ENCODE results near the gene HS6ST3. TPM values are rescaled to one million over a fixed set of nuclear protein-coding genes. Genes with fewer than 3 reads are reported as not detected.
"Not testable (repeated sequence)": the region's sequence is repeated elsewhere in the genome, so short reads cannot be mapped to it uniquely, and the experiment has no call there.

HS6ST3 gene
- 0.05 TPM in 1 of 2 replicates, not detected in the other for total RNA-seq
- not detected for polyA plus RNA-seq (2012)

- peak; percentile 11 for DNase-seq (ENCODE audit: low read depth)
These were observed at the start of gene HS6ST3 for GRCh38 chr13:96089749-96090239. TSS of gene HS6ST3 (plus strand) at chr13:96090107.

GRCh38 chr13:96041326-96042110 lies 48.4 kb upstream of the HS6ST3 start:
- no peak for DNase-seq (ENCODE audit: low read depth)

- no peak for DNase-seq (ENCODE audit: low read depth)
These were observed 45.7 kb upstream of the HS6ST3 start for GRCh38 chr13:96044238-96044637.

- not testable (repeated sequence) for DNase-seq (ENCODE audit: low read depth)
These were observed 43.3 kb upstream of the HS6ST3 start for GRCh38 chr13:96046449-96047126.

- DNase-seq (ENCODE audit: low read depth), result not testable (repeated sequence)
These were observed 39.0 kb upstream of the HS6ST3 start for GRCh38 chr13:96050955-96051354.

- not testable (repeated sequence) for DNase-seq (ENCODE audit: low read depth)
These were observed 38.4 kb upstream of the HS6ST3 start for GRCh38 chr13:96051491-96051890.

- DNase-seq (ENCODE audit: low read depth), result not testable (repeated sequence)
These were observed 38.0 kb upstream of the HS6ST3 start for GRCh38 chr13:96051946-96052345.

- peak; percentile 31 for DNase-seq (ENCODE audit: low read depth)
These were observed 37.3 kb upstream of the HS6ST3 start for GRCh38 chr13:96052656-96053002.

GRCh38 chr13:96053003-96053703 lies 36.8 kb upstream of the HS6ST3 start, which contains the start of gene UGGT2:
TSS of gene UGGT2 (minus strand) at chr13:96053401. CDS start at chr13:96053312, 89 bp downstream.
- peak; percentile 95 for DNase-seq (ENCODE audit: low read depth)

- DNase-seq (ENCODE audit: low read depth), result no peak
These were observed 24.1 kb upstream of the HS6ST3 start for GRCh38 chr13:96065849-96066248.

GRCh38 chr13:96068729-96069128 lies 21.2 kb upstream of the HS6ST3 start:
- DNase-seq (ENCODE audit: low read depth), result no peak

- DNase-seq (ENCODE audit: low read depth), result no peak
These were observed 18.4 kb upstream of the HS6ST3 start for GRCh38 chr13:96071504-96071903.

- no peak for DNase-seq (ENCODE audit: low read depth)
These were observed 17.5 kb upstream of the HS6ST3 start for GRCh38 chr13:96072392-96072791.

GRCh38 chr13:96075953-96076543 lies 13.9 kb upstream of the HS6ST3 start:
- peak; percentile 45 for DNase-seq (ENCODE audit: low read depth)

- no peak for DNase-seq (ENCODE audit: low read depth)
These were observed 9.2 kb upstream of the HS6ST3 start for GRCh38 chr13:96080676-96081075.

GRCh38 chr13:96081888-96082287 lies 8.0 kb upstream of the HS6ST3 start:
- no peak for DNase-seq (ENCODE audit: low read depth)

- no peak for DNase-seq (ENCODE audit: low read depth)
These were observed 7.3 kb upstream of the HS6ST3 start for GRCh38 chr13:96082640-96083039.

GRCh38 chr13:96086736-96087135 lies 3.2 kb upstream of the HS6ST3 start:
- no peak for DNase-seq (ENCODE audit: low read depth)

- DNase-seq (ENCODE audit: low read depth), result no peak
These were observed 768 bp upstream of the HS6ST3 start for GRCh38 chr13:96089139-96089538.

- no peak for DNase-seq (ENCODE audit: low read depth)
These were observed 564 bp downstream of the HS6ST3 start for GRCh38 chr13:96090240-96091101.
